Measurements from ENCODE around the gene MAP1B.
A peak's percentile ranks its signal among the peaks of the same experiment; 100 is the strongest.

MAP1B gene

GRCh38 chr5:72134226-72134899, 27.1 kb downstream of the MAP1B start:
- DNase-seq: no peak

GRCh38 chr5:72137826-72138409, 30.6 kb downstream of the MAP1B start:
- no peak for DNase-seq

- peak; percentile 30 for DNase-seq
Observed at GRCh38 chr5:72138943-72139521, 31.8 kb downstream of the MAP1B start.

GRCh38 chr5:72140711-72141110, 33.4 kb downstream of the MAP1B start:
- no peak for DNase-seq

GRCh38 chr5:72141440-72142355, 34.4 kb downstream of the MAP1B start:
- DNase-seq: no peak

GRCh38 chr5:72144762-72145161, 37.5 kb downstream of the MAP1B start:
- DNase-seq: no peak

GRCh38 chr5:72145348-72145747, 38.1 kb downstream of the MAP1B start:
- DNase-seq: no peak

GRCh38 chr5:72146056-72146455, 38.8 kb downstream of the MAP1B start:
- DNase-seq: no peak

- no peak for DNase-seq
Observed at GRCh38 chr5:72147569-72147968, 40.3 kb downstream of the MAP1B start.

- no peak for DNase-seq
Observed at GRCh38 chr5:72149742-72150141, 42.5 kb downstream of the MAP1B start.

GRCh38 chr5:72151169-72151568, 43.9 kb downstream of the MAP1B start:
- DNase-seq: no peak

GRCh38 chr5:72151646-72152045, 44.4 kb downstream of the MAP1B start:
- no peak for DNase-seq

GRCh38 chr5:72152545-72152944, 45.3 kb downstream of the MAP1B start:
- DNase-seq: no peak

GRCh38 chr5:72153551-72153950, 46.3 kb downstream of the MAP1B start:
- DNase-seq: no peak

- no peak for DNase-seq
Observed at GRCh38 chr5:72154076-72154756, 46.9 kb downstream of the MAP1B start.

- DNase-seq: no peak
Observed at GRCh38 chr5:72156946-72157624, 49.8 kb downstream of the MAP1B start.

GRCh38 chr5:72157625-72157962, 50.3 kb downstream of the MAP1B start:
- no peak for DNase-seq

- DNase-seq: no peak
Observed at GRCh38 chr5:72159501-72159911, 52.2 kb downstream of the MAP1B start.

- DNase-seq: no peak
Observed at GRCh38 chr5:72160329-72160728, 53.1 kb downstream of the MAP1B start.

- no peak for DNase-seq
Observed at GRCh38 chr5:72160959-72161358, 53.7 kb downstream of the MAP1B start.

- no peak for DNase-seq
Observed at GRCh38 chr5:72161951-72162350, 54.7 kb downstream of the MAP1B start.

- DNase-seq: no peak
Observed at GRCh38 chr5:72163349-72163983, 56.2 kb downstream of the MAP1B start.
